Measurements from ENCODE around the gene HOXD3. TPM values are rescaled to one million over a fixed set of nuclear protein-coding genes. Genes with fewer than 3 reads are reported as not detected.

HOXD3 gene
- total RNA-seq, 1 donor from 2014 or later: 5.3 TPM

GRCh38 chr2:176161825-176162626, 4.9 kb downstream of the HOXD3 start:
- DNase-seq (ENCODE audit: low spot score): no peak

- no peak for DNase-seq (ENCODE audit: low spot score)
These were observed 6.0 kb downstream of the HOXD3 start for GRCh38 chr2:176162911-176163671.

- no peak for DNase-seq (ENCODE audit: low spot score)
These were observed 6.6 kb downstream of the HOXD3 start for GRCh38 chr2:176163672-176164056.

GRCh38 chr2:176164201-176164600, 7.1 kb downstream of the HOXD3 start:
- DNase-seq (ENCODE audit: low spot score): no peak

- no peak for DNase-seq (ENCODE audit: low spot score)
These were observed 7.7 kb downstream of the HOXD3 start for GRCh38 chr2:176164611-176165369.

GRCh38 chr2:176165370-176166050, 8.4 kb downstream of the HOXD3 start:
- no peak for DNase-seq (ENCODE audit: low spot score)

GRCh38 chr2:176166272-176166671, 9.2 kb downstream of the HOXD3 start:
- DNase-seq (ENCODE audit: low spot score): no peak

GRCh38 chr2:176167398-176167797, 10.3 kb downstream of the HOXD3 start:
- DNase-seq (ENCODE audit: low spot score): no peak

GRCh38 chr2:176169181-176169580, 12.1 kb downstream of the HOXD3 start:
- no peak for DNase-seq (ENCODE audit: low spot score)

- DNase-seq (ENCODE audit: low spot score): no peak
These were observed 12.6 kb downstream of the HOXD3 start for GRCh38 chr2:176169711-176170110.

GRCh38 chr2:176170602-176171305, 13.6 kb downstream of the HOXD3 start:
- DNase-seq (ENCODE audit: low spot score): no peak

- DNase-seq (ENCODE audit: low spot score): no peak
These were observed 14.4 kb downstream of the HOXD3 start for GRCh38 chr2:176171351-176172006.

- no peak for DNase-seq (ENCODE audit: low spot score)
These were observed 15.1 kb downstream of the HOXD3 start for GRCh38 chr2:176172007-176172894.

- DNase-seq (ENCODE audit: low spot score): no peak
These were observed 15.9 kb downstream of the HOXD3 start for GRCh38 chr2:176172895-176173566.

GRCh38 chr2:176173567-176174381, 16.7 kb downstream of the HOXD3 start:
- no peak for DNase-seq (ENCODE audit: low spot score)

- no peak for DNase-seq (ENCODE audit: low spot score)
These were observed 17.3 kb downstream of the HOXD3 start for GRCh38 chr2:176174382-176174823.

Data from mesenteric fat pad (tissue), 1 donor.